Liver (tissue), 9 donors: ENCODE data around the gene MSX2. TPM values are rescaled to one million over a fixed set of nuclear protein-coding genes. Genes with fewer than 3 reads are reported as not detected.

Source experiments
- DNase-seq: peaks from one replicate; pipeline ENCODE4 v3.0.0-alpha.2; 2017; ENCODE audit warnings: low spot score
- H3K27ac ChIP-seq, 2 donors: one replicate each; pipeline ENCODE4 v1.7.0; 2013; ENCODE audit warnings: inconsistent platforms in 2 of 2, low read length in 2 of 2, control low read depth in 1 of 2, low read depth in 1 of 2, mild to moderate bottlenecking in 1 of 2
- H3K27me3 ChIP-seq, 4 donors: one replicate each; pipeline versions ENCODE4 v1.6.1 to v1.7.0; 2013; ENCODE audit warnings: low read length in 3 of 4, inconsistent platforms in 1 of 4, mild to moderate bottlenecking in 1 of 4, moderate library complexity in 1 of 4; ENCODE audit not compliant: control insufficient read depth in 4 of 4, insufficient read depth in 4 of 4
- H3K36me3 ChIP-seq, 4 donors: one replicate each; pipeline versions ENCODE4 v1.6.1 to v1.7.0; 2013; ENCODE audit warnings: low read length in 3 of 4, mild to moderate bottlenecking in 3 of 4, low read depth in 1 of 4, moderate library complexity in 1 of 4; ENCODE audit not compliant: control insufficient read depth in 4 of 4, insufficient read depth in 3 of 4
- H3K4me1 ChIP-seq, 4 donors: one replicate each; pipeline versions ENCODE4 v1.6.1 to v1.7.0; 2013; ENCODE audit warnings: low read length in 3 of 4, mild to moderate bottlenecking in 3 of 4, moderate library complexity in 1 of 4; ENCODE audit not compliant: control insufficient read depth in 4 of 4, insufficient read depth in 4 of 4
- H3K4me3 ChIP-seq, 3 donors: one replicate each; pipeline versions ENCODE4 v1.6.1 to v1.7.0; 2013; ENCODE audit warnings: low read length in 3 of 3, control low read depth in 1 of 3, low read depth in 1 of 3, mild to moderate bottlenecking in 1 of 3
- H3K9ac ChIP-seq, 2 donors: one replicate each; pipeline ENCODE4 v1.7.0; 2013; ENCODE audit warnings: low read length in 2 of 2, mild to moderate bottlenecking in 2 of 2, moderate library complexity in 2 of 2, control low read depth in 1 of 2, low read depth in 1 of 2
- H3K9me3 ChIP-seq, 4 donors: one replicate each; pipeline versions ENCODE4 v1.6.1 to v1.7.0; 2013; ENCODE audit warnings: low read length in 3 of 4; ENCODE audit not compliant: control insufficient read depth in 4 of 4
- EGR1 ChIP-seq, 2 donors: IDR thresholded peaks; 2 replicates each; pipeline ENCODE4 v1.6.1; 2016 to 2018; ENCODE audit warnings: antibody characterized with exemption in 2 of 2, low read depth in 2 of 2
- FOXA1 ChIP-seq: IDR thresholded peaks from 2 replicates; pipeline ENCODE4 v1.6.1; 2016; ENCODE audit warnings: antibody characterized with exemption
- FOXA2 ChIP-seq: IDR thresholded peaks from 2 replicates; pipeline ENCODE4 v1.6.1; 2016; ENCODE audit warnings: antibody characterized with exemption
- GABPA ChIP-seq, 2 donors: IDR thresholded peaks in 1 of 2; conservative IDR thresholded peaks in 1 of 2; 2 replicates each; pipeline ENCODE4 v1.6.1; 2016; ENCODE audit warnings: antibody characterized with exemption in 2 of 2, mild to moderate bottlenecking in 1 of 2, moderate library complexity in 1 of 2
- HNF4A ChIP-seq, 2 donors: conservative IDR thresholded peaks; 2 replicates each; pipeline ENCODE4 v1.6.1; 2016; ENCODE audit warnings: antibody characterized with exemption in 2 of 2, mild to moderate bottlenecking in 2 of 2
- HNF4G ChIP-seq: IDR thresholded peaks from 2 replicates; pipeline ENCODE4 v1.6.1; 2016; ENCODE audit warnings: antibody characterized with exemption
- JUND ChIP-seq, 2 donors: IDR thresholded peaks; 2 replicates each; pipeline ENCODE4 v1.6.1; 2016; ENCODE audit warnings: antibody characterized with exemption in 2 of 2
- NR2F2 ChIP-seq: IDR thresholded peaks from 2 replicates; pipeline ENCODE4 v1.6.1; 2016; ENCODE audit warnings: antibody characterized with exemption
- RAD21 ChIP-seq, 2 donors: IDR thresholded peaks; 2 replicates each; pipeline ENCODE4 v1.6.1; 2016; ENCODE audit warnings: antibody characterized with exemption in 2 of 2, mild to moderate bottlenecking in 2 of 2
- RXRA ChIP-seq, 2 donors: IDR thresholded peaks; 2 replicates each; pipeline ENCODE4 v1.6.1; 2017 to 2018; ENCODE audit warnings: antibody characterized with exemption in 2 of 2, mild to moderate bottlenecking in 1 of 2
- SP1 ChIP-seq: IDR thresholded peaks from 2 replicates; pipeline ENCODE4 v1.6.1; 2018; ENCODE audit warnings: antibody characterized with exemption, mild to moderate bottlenecking
- TAF1 ChIP-seq: conservative IDR thresholded peaks from 2 replicates; pipeline ENCODE4 v1.6.1; 2016; ENCODE audit warnings: antibody characterized with exemption, mild to moderate bottlenecking
- WGBS: extraction: QIAGEN DNeasy Blood & Tissue Kit; methylation state at CpG from one replicate; pipeline ENCODE4 v1.1.7; 2013; 5-methylcytosine and 5-hydroxymethylcytosine counted together
- polyA plus RNA-seq, 2 donors: library from polyadenylated mRNA; stranded (reverse) in 1 of 2; unstranded in 1 of 2; fragments of 200-250 nt in 1 of 2; fragments of >200 nt in 1 of 2; fragmentation: Nextera tagmentation in 1 of 2; extraction: Ambion mirVana in 1 of 2; gene quantifications; one replicate each; pipeline versions ENCODE4 v1.2.1 to v1.2.3, GENCODE V29; 2013 to 2015
- total RNA-seq, 2 donors: library from RNA; depleted of rRNA; stranded (reverse); fragments of >200 nt; gene quantifications; one replicate each; pipeline ENCODE4 v1.2.3, GENCODE V29; 2014
- TF ChIP-seq, protein P1 (sequence below): IDR thresholded peaks from 2 replicates; pipeline ENCODE4 v1.6.1; 2016; ENCODE audit warnings: antibody characterized with exemption
- TF ChIP-seq, protein P2 (sequence below): IDR thresholded peaks from 2 replicates; pipeline ENCODE4 v1.6.1; 2016; ENCODE audit warnings: antibody characterized with exemption
- TF ChIP-seq, protein P3 (sequence below): fragments of 150-350 bp; IDR thresholded peaks from 2 replicates; pipeline ENCODE4 v1.5.1; 2017; ENCODE audit warnings: improper control_type of control experiment, low read depth, low read length; ENCODE audit not compliant: missing input control
- TF ChIP-seq, protein P4 (sequence below): IDR thresholded peaks from 2 replicates; pipeline ENCODE4 v1.6.1; 2016; ENCODE audit warnings: antibody characterized with exemption
- TF ChIP-seq, protein P5 (sequence below): IDR thresholded peaks from 2 replicates; pipeline ENCODE4 v1.6.1; 2016; ENCODE audit warnings: antibody characterized with exemption, mild to moderate bottlenecking
- donor health status: healthy.
- donor health status: healthy.
- donor health status: healthy.
- donor health status: healthy.
- donor health status: healthy.

Gene MSX2
- total and polyA plus RNA-seq, 4 donors: 0.08 to 0.09 TPM; not detected in 2

DNA sequence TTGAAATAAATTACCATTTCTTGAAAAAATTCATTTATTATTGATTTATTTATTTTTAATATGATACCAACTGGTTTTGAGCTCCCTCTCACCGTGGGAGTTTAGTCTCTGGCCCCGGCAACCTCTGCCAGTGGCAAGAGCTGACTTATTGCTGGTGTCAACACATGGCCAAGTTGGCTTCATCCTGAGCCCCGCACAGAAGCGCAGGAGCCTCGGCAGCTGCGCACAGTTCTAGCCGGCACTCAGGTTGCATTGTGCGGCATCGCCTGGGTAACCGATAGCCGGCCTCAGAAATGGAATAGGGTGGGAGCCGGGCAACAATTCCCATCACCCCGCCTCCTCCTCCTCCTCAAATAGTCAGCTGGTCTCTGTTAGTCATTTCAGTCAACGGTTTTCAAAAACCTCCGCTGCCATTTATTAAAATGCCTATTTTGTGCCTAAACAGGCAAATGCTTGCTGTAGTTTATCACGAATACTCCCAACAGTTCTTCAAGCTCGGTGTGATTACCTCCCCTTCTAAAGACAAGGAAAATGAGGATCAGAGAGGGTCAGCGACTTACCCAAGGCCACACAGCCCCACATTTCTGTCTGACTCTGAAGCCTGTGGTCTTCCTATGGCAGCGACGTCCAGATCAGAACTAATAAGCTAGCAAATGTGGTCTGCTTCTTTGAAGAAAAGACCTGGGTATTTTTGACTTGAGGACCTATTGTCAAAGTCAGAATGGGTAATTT, 15.7 kb upstream of the MSX2 start:
- Histone ChIP-seq H3K36me3 (no peaks in the 10 kb centered on the region), H3K27ac (no peak overlapping the region), H3K9ac (no peak overlapping the region), H3K4me3 (no peak overlapping the region), H3K27me3 (peaks cover 0 to 9% (median 2%) of the 10 kb centered on the region in 4 donors), H3K4me1 (no peaks in the 10 kb centered on the region), H3K9me3 (no peaks in the 10 kb centered on the region)
- TF ChIP-seq, protein P1, sequence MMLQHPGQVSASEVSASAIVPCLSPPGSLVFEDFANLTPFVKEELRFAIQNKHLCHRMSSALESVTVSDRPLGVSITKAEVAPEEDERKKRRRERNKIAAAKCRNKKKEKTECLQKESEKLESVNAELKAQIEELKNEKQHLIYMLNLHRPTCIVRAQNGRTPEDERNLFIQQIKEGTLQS: no peak
- TF ChIP-seq HNF4A (conservative IDR thresholded peaks at IDR 0.05) (no peak), GABPA (IDR thresholded peaks at IDR 0.05 in 1 of 2, conservative IDR thresholded peaks at IDR 0.05 in 1 of 2) (no peak), TAF1 (no peak), FOXA2 (no peak), RAD21 (IDR thresholded peaks at IDR 0.05) (no peak), RXRA (IDR thresholded peaks at IDR 0.05) (no peak), NR2F2 (no peak), EGR1 (IDR thresholded peaks at IDR 0.05; ENCODE audit: low read depth in 2 of 2) (no peak), SP1 (no peak)
- TF ChIP-seq, protein P2, sequence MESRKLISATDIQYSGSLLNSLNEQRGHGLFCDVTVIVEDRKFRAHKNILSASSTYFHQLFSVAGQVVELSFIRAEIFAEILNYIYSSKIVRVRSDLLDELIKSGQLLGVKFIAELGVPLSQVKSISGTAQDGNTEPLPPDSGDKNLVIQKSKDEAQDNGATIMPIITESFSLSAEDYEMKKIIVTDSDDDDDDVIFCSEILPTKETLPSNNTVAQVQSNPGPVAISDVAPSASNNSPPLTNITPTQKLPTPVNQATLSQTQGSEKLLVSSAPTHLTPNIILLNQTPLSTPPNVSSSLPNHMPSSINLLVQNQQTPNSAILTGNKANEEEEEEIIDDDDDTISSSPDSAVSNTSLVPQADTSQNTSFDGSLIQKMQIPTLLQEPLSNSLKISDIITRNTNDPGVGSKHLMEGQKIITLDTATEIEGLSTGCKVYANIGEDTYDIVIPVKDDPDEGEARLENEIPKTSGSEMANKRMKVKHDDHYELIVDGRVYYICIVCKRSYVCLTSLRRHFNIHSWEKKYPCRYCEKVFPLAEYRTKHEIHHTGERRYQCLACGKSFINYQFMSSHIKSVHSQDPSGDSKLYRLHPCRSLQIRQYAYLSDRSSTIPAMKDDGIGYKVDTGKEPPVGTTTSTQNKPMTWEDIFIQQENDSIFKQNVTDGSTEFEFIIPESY: no peak
- TF ChIP-seq, protein P3, sequence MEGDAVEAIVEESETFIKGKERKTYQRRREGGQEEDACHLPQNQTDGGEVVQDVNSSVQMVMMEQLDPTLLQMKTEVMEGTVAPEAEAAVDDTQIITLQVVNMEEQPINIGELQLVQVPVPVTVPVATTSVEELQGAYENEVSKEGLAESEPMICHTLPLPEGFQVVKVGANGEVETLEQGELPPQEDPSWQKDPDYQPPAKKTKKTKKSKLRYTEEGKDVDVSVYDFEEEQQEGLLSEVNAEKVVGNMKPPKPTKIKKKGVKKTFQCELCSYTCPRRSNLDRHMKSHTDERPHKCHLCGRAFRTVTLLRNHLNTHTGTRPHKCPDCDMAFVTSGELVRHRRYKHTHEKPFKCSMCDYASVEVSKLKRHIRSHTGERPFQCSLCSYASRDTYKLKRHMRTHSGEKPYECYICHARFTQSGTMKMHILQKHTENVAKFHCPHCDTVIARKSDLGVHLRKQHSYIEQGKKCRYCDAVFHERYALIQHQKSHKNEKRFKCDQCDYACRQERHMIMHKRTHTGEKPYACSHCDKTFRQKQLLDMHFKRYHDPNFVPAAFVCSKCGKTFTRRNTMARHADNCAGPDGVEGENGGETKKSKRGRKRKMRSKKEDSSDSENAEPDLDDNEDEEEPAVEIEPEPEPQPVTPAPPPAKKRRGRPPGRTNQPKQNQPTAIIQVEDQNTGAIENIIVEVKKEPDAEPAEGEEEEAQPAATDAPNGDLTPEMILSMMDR: no peak
- TF ChIP-seq, protein P4, sequence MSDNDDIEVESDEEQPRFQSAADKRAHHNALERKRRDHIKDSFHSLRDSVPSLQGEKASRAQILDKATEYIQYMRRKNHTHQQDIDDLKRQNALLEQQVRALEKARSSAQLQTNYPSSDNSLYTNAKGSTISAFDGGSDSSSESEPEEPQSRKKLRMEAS: no peak
- TF ChIP-seq, protein P5, sequence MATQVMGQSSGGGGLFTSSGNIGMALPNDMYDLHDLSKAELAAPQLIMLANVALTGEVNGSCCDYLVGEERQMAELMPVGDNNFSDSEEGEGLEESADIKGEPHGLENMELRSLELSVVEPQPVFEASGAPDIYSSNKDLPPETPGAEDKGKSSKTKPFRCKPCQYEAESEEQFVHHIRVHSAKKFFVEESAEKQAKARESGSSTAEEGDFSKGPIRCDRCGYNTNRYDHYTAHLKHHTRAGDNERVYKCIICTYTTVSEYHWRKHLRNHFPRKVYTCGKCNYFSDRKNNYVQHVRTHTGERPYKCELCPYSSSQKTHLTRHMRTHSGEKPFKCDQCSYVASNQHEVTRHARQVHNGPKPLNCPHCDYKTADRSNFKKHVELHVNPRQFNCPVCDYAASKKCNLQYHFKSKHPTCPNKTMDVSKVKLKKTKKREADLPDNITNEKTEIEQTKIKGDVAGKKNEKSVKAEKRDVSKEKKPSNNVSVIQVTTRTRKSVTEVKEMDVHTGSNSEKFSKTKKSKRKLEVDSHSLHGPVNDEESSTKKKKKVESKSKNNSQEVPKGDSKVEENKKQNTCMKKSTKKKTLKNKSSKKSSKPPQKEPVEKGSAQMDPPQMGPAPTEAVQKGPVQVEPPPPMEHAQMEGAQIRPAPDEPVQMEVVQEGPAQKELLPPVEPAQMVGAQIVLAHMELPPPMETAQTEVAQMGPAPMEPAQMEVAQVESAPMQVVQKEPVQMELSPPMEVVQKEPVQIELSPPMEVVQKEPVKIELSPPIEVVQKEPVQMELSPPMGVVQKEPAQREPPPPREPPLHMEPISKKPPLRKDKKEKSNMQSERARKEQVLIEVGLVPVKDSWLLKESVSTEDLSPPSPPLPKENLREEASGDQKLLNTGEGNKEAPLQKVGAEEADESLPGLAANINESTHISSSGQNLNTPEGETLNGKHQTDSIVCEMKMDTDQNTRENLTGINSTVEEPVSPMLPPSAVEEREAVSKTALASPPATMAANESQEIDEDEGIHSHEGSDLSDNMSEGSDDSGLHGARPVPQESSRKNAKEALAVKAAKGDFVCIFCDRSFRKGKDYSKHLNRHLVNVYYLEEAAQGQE: no peak
- no peak for DNase-seq
- 57% methylated on average over 20 of the region's 20 CpGs for WGBS

DNA sequence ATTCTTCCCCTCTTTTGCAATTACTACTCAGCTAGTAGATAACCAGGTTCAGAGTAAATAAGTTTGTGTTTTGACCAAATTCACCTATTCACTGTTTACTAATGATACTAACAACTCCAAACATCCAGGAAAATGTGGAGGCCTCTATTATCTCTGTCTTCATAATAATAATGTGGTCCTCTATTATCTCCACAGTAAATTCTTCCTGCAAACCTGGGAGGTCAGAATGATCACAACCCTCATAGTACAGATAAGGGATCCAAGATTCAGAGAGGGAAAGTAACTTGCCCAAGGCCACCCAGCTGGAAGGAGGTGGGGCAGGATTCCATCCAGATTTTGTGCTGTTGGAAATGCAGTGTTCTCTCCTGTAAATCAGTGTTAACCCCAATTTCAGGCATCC, 9.6 kb upstream of the MSX2 start:
- peaks cover 0 to 11% (median 4%) of the 10 kb centered on the region in 4 donors for H3K27me3 ChIP-seq
- H3K36me3 ChIP-seq: no peaks in the 10 kb centered on the region
- H3K4me1 ChIP-seq: no peaks in the 10 kb centered on the region
- H3K27ac ChIP-seq: no peak overlapping the region
- no peaks in the 10 kb centered on the region for H3K9me3 ChIP-seq
- no peak overlapping the region for H3K4me3 ChIP-seq
- H3K9ac ChIP-seq: no peak overlapping the region
- no peak for DNase-seq
- TF ChIP-seq, protein P2: no peak
- TF ChIP-seq RXRA (IDR thresholded peaks at IDR 0.05) (no peak), FOXA1 (no peak), EGR1 (IDR thresholded peaks at IDR 0.05; ENCODE audit: low read depth in 2 of 2) (no peak), RAD21 (IDR thresholded peaks at IDR 0.05) (no peak), HNF4G (no peak), NR2F2 (no peak), FOXA2 (no peak), JUND (IDR thresholded peaks at IDR 0.05) (no peak)
- TF ChIP-seq, protein P5: no peak
- TF ChIP-seq, protein P4: no peak
